Daoy (cell line): ENCODE data around the gene EPGN. TPM values are rescaled to one million over a fixed set of nuclear protein-coding genes. Genes with fewer than 3 reads are reported as not detected.

Source experiments
- DNase-seq: peaks from one replicate; pipeline ENCODE4 v3.0.0-alpha.2; 2015; ENCODE audit warnings: low read depth
- total RNA-seq: library from RNA; depleted of rRNA; stranded (reverse); fragments of >200 nt; shearing (Covaris generic); gene quantifications from 2 replicates; pipeline ENCODE4 v1.2.3, GENCODE V29; 2014

EPGN gene
- total RNA-seq, 1 experiment from 2014 or later, result 1.3 TPM

DNA sequence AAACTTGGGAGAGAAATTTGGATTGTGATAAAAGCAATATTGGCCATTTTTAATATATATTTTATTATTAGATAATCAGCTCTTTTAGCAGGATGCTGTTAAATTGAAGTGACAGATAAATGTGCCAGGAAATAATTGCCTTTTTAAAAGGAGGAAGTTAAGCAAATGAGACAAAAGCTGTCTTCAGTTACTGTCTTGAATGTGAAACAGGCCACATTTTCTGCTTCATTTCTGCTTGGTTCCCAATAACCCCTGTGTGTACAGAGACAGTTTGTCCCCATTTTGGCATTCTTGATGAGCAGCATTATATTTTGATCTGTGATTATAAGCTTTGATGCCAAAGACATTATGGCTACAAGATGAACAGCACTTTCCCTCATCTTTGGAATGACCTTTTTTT is 953 bp downstream of the EPGN start:
- no peak for DNase-seq

GRCh38 chr4:74311696-74312313 is 3.5 kb downstream of the EPGN start:
- peak; percentile 35 for DNase-seq

DNA sequence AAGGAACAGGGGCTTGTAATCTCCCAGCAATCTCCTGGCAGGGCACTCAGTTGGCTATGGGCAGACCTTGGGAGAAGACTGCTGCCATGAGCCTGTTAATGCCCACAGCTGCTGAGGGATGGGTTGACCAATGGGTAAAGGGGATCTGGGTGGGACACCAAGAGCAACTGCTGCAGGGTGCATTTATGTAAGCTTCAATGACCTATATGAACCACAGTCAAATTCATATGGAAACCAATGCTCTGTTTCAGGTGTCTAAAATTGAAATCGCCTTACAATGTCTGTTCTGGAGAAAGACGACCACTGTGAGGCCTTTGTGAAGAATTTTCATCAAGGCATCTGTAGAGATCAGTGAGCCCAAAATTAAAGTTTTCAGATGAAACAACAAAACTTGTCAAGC is 6.1 kb downstream of the EPGN start:
- DNase-seq, result no peak

DNA sequence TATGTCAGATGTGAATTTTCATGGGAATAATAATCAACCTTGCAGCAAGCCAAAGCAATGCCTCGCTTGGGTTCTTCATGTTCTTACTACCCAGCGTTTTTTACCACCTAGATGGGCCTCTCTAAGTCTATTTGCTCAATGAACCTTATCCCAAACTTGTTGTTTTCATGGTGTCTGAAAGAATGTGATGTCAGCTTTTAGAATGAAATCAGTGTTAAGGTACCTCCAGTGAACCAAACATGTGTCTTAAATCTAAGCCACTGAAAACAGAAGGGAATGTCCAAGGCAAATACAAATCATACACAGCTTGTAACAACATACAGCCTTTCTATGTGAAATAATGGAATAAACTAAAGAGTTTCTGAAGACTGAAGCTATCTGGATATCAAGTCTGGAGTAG is 6.7 kb downstream of the EPGN start:
- no peak for DNase-seq

DNA sequence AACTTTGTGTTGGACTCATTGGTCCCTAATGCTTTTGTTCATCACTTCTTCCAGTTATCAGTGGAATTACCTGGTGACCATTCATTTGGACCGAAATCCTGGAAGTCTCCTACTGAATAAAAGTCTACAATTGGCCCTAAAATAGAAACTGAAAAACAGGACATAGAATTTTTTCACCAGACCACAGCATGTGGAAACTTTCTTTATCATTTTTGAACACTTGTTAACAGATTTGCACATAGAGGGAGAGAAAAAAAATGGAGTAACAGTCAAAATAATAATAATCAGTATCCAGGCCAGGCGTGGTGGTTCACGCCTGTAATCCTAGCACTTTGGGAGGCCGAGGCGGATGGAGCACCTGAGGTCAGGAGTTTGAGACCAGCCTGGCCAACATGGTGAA is 7.1 kb downstream of the EPGN start:
- no peak for DNase-seq

- no peak for DNase-seq
Measured at GRCh38 chr4:74316397-74316796, 8.1 kb downstream of the EPGN start.

DNA sequence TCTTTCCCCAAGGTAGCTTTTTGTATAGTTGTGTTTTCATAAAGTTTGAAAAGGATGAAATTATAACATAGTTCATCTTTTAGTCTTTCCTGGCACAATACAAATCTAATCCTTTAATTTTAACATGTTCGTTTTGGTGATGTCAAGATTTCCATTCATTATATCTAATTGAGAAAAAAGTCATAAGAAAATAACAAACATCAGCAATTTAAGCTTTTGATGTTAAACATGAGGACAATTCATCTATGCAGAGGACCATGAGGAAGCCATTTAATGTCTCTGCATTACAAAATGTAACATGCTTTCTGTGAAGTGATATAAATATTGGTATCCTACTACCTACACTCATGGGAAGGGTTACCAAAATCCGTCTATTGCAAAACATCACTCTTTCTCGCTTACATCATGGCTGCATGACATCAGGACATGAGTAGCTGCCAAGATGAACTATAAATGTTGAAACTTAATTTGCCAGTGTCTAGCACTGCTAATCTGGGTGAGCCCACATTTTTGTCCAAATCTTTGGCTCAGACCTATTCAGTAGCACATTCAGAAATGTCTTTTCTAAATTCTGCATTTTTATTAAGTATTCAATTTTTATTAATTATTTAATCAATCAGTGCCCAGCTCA is 9.5 kb downstream of the EPGN start:
- DNase-seq, result no peak

DNA sequence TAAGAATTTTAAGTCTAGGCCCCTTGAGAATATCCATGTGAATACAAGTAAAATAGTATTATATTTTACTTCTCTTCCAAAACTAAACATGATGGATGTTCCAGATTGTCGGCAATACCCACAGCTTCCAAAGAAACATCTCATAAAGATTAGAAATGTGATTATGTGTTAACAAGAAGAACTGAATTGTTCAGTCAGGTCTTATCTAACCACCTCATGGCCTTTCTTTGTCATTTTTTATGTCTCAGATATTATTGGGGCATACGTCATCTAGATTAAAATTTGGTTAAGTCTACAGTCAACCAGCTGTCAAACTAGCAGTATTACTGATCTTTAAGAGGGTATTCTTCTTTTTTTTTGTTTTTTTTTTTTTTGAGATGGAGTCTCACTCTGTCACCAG is 10.0 kb downstream of the EPGN start:
- DNase-seq, result no peak

- DNase-seq, result peak; percentile 5
Measured at GRCh38 chr4:74319470-74319869, 11.2 kb downstream of the EPGN start.

GRCh38 chr4:74320559-74321118 is 12.4 kb downstream of the EPGN start:
- peak; percentile 23 for DNase-seq

DNA sequence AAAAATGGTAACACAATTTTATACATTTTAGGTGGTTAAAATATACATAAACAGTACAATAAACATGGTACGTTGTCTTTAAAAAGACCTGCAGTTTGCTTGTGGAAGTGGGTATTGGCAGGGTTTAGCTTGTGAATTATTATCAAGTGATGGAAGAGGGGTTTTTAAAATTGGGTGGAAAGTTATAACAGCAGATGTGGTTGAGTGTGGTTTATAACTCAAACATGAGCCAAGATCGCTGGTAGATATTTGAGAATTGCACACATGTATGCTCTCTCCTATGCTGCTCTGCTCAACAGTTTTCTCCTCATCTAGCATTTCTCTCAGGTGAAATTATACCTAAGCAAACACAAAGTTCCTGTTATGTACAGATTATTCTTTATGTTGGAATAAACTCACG is 14.0 kb downstream of the EPGN start:
- no peak for DNase-seq

GRCh38 chr4:74323663-74324062 is 15.4 kb downstream of the EPGN start:
- DNase-seq, result no peak

DNA sequence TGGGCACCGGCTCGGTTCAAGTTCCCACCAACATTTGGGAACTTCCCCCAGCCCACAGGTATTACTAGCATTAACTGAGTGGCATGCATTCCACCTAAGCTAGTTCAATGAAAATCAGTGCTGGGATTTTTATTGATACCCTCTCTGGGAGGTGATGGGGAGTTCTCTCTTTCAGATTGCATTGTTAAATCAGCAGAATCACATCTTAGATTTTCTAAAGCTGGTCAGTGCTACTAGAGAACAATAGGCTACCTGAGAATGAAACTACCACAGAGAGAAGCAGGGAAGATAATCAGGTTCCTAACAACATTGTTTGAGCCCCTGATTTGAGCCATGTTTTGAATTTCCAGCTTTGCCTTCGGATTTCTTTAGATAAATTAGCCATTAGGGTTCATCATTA is 16.0 kb downstream of the EPGN start:
- DNase-seq, result no peak

DNA sequence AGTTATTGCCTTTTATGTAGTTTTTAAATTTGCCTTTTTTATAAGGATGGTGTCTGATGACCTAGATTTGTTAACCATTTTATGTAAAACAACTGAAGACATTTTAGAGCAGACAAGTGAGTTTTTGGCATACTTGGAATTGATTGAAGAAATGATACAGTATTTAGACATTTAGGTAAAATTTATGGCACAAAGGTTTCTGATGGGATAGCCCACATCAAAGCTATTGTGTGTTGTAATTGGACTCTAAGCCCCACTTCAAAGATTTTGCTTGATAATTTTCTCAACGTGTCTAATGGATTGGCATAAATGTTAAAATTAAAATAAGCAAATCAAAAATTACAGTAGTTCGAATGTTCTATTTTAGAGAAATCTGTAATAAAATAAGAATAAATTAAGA is 17.6 kb downstream of the EPGN start:
- DNase-seq, result no peak

DNA sequence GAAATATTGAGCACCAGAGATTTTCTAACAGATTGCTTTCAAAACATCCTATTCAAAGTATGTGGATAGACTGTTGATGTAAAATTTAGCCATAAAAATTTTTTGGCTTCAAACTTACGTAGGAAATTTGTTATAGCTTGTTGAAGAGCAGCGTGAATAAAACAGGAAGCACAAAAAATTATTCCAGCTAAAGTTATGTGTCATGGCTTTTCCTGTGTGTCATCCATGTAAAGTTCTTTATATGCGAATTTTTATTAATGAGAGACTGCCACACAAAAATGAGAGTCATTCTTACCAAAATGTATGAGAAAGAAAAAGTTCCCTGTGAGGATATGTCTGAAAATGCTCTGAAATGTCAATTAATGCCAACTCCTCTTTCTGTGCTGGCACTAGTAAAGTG is 19.5 kb downstream of the EPGN start:
- DNase-seq, result no peak

GRCh38 chr4:74328501-74328900 is 20.2 kb downstream of the EPGN start:
- DNase-seq, result no peak

DNA sequence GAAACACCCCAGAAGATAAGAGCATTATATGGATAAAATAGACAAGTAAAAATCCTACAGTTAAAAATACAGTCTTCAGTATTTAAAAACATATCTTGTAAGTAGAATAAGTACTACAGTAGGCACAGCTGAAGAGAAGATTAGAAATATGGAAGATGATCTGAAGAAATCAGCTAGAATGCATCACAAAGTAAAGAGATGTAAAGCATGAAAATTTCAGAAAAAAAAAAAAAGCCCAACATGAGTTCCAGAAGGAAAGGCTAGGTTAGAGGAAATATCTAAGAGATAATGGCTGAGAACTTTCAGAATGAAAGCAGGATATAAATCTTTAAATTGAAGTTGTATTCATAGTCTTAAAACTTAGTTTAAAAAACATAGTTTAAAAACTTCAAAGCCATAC is 21.0 kb downstream of the EPGN start:
- no peak for DNase-seq

GRCh38 chr4:74330295-74330750 is 22.1 kb downstream of the EPGN start:
- DNase-seq, result no peak

- no peak for DNase-seq
Measured at GRCh38 chr4:74331252-74331651, 23.0 kb downstream of the EPGN start.

DNA sequence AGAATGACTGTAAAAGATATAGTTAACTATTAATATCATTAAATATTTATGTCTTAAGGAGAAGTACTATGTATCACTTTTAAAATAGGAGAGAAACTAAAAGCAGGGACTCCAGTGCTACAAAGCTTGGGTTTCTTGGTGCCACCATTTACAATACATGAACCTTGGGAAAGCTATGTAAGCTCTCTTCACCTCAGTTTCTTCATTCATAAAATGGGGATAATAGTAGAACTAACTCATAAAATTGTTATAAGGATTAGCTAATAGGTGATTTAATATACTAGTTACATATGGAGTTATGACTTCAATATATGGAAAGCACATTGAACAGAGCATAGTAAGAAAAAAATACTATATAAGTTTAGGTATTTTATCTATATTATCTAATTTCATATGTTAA is 23.7 kb downstream of the EPGN start:
- no peak for DNase-seq

DNA sequence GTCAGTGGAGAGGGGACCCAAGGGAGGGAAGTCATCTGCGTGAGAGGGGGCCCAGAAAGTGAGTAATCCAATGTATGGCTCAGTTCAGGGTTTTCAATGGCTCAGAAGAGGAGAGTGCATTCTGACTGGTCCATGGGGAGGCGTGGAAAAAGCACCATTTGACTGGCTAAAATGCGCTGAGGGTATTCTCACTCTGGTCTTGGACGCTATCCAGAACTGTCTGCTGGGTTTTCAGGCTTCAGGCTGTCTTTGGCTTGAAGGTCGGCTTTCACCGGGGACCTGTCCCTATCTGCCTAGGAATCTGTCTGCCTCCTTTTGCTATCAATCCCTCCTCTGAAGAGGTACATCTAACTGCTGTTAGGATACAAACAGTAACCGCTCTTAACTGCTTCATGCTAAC is 26.4 kb downstream of the EPGN start:
- DNase-seq, result no peak

DNA sequence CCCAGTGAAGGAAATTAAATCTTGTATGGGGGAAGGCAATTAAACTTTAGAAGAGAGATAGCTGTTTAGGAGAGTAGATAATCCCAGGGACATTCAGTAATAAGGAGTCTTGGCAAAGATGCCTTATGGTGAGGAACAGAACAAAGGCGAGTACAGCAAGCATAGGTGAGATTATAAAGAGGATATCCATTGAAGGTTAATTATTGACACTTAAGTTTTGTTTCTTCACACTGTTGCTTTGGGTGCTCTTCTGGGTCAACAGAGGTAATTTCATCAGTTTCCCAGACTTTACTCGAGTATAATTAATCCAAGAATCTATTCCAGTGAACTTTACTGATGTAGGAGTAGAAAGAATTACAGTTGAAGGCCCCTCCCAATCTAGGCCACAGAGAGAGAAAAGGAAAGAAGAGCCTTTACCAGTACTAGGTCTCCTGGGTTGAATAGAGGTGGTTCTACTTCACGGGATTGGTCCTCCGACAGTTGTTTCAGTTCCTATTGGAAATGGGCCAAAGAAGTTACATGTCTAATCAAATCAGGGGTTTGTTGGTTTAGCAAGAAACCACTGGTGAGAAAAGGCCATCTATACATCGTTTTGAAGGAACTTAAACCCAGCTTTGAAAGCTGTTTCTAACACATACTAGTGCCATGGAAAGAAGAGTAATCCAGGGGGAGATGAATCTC is 27.2 kb downstream of the EPGN start:
- DNase-seq, result no peak

DNA sequence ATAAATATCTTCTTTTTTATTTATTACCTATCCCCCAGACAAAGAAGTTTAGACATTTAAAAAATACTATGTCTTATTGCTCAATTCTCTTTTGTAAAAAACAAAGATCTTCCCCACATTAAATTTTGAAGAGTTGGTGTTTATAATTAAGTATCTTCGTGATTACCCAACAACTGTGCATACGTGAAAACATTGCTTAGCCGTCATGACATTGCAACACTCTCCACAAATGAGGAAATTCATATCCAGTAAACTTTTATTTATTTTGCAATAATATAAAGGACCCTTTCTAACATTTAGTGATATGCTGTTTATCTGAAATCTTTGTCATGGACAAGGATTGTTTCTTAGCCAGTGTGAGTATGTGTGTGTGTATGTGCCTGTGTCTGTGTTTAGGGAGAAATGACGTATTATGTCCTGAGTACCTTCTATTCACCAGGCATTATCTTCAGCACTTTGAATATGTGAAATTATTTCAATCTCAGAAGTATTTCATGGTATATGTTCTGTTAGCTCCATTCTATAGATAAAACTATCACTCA is 30.6 kb downstream of the EPGN start:
- no peak for DNase-seq
